Activated naive CD8-positive, alpha-beta T cell treated with anti-CD3 and anti-CD28 coated beads, Interleukin-2, amount 50 U/mL, for 24 hours (primary cell): Measurements from ENCODE around the gene RNF113B.

Experiments
- ATAC-seq: fragments of 150-1000 bp; cut with Tn5 transposase; one replicate; pipeline ENCODE4 v1.10.0; 2021
- DNase-seq: peaks from one replicate; pipeline ENCODE4 v3.0.0; 2021
- H3K27ac Mint-ChIP-seq: one replicate; pipeline ENCODE4 v1.8.0; 2021; ENCODE audit warnings: mild to moderate bottlenecking, mixed read lengths
- H3K27me3 Mint-ChIP-seq: one replicate; pipeline ENCODE4 v1.8.0; 2021; ENCODE audit warnings: mixed read lengths
- H3K36me3 Mint-ChIP-seq: one replicate; pipeline ENCODE4 v1.8.0; 2021; ENCODE audit warnings: low read depth, mixed read lengths
- H3K4me1 Mint-ChIP-seq: one replicate; pipeline ENCODE4 v1.8.0; 2021; ENCODE audit warnings: mixed read lengths
- H3K4me3 Mint-ChIP-seq: one replicate; pipeline ENCODE4 v1.8.0; 2021; ENCODE audit warnings: mild to moderate bottlenecking, moderate library complexity, mixed read lengths
- H3K9me3 Mint-ChIP-seq: one replicate; pipeline ENCODE4 v1.8.0; 2021; ENCODE audit warnings: mixed read lengths

RNF113B gene

GRCh38 chr13:98173431-98174152 lies 3.5 kb downstream of the RNF113B start:
- Mint-ChIP-seq H3K27ac (no peak overlapping the region), H3K36me3 (no peaks in the 10 kb centered on the region), H3K9me3 (no peaks in the 10 kb centered on the region), H3K4me3 (no peak overlapping the region), H3K27me3 (peaks cover 11% of the 10 kb centered on the region), H3K4me1 (no peaks in the 10 kb centered on the region)
- ATAC-seq = no peak
- DNase-seq = no peak

- Mint-ChIP-seq H3K27me3 (peaks cover 16% of the 10 kb centered on the region), H3K4me1 (no peaks in the 10 kb centered on the region), H3K27ac (no peak overlapping the region), H3K4me3 (no peak overlapping the region), H3K36me3 (no peaks in the 10 kb centered on the region), H3K9me3 (no peaks in the 10 kb centered on the region)
- no peak for DNase-seq
- ATAC-seq = no peak
Measured at GRCh38 chr13:98172590-98173422, 4.3 kb downstream of the RNF113B start.

- H3K27me3 Mint-ChIP-seq = peaks cover 16% of the 10 kb centered on the region
- no peak overlapping the region for H3K4me3 Mint-ChIP-seq
- no peaks in the 10 kb centered on the region for H3K36me3 Mint-ChIP-seq
- no peak for ATAC-seq
- no peaks in the 10 kb centered on the region for H3K9me3 Mint-ChIP-seq
- no peak overlapping the region for H3K27ac Mint-ChIP-seq
- DNase-seq = no peak
- no peaks in the 10 kb centered on the region for H3K4me1 Mint-ChIP-seq
Measured at GRCh38 chr13:98171900-98172589, 5.0 kb downstream of the RNF113B start.

- DNase-seq (no peak), ATAC-seq (no peak)
- Mint-ChIP-seq H3K27ac (no peak overlapping the region), H3K9me3 (no peaks in the 10 kb centered on the region), H3K4me3 (no peak overlapping the region), H3K27me3 (peaks cover 12% of the 10 kb centered on the region), H3K36me3 (no peaks in the 10 kb centered on the region), H3K4me1 (no peaks in the 10 kb centered on the region)
Measured at GRCh38 chr13:98169331-98169730, 7.7 kb downstream of the RNF113B start.

- Mint-ChIP-seq H3K36me3 (no peaks in the 10 kb centered on the region), H3K9me3 (no peaks in the 10 kb centered on the region), H3K4me3 (no peak overlapping the region), H3K27me3 (peaks cover 4% of the 10 kb centered on the region), H3K27ac (no peak overlapping the region), H3K4me1 (no peaks in the 10 kb centered on the region)
- DNase-seq (no peak), ATAC-seq (no peak)
Measured at GRCh38 chr13:98162935-98163334, 14.1 kb downstream of the RNF113B start.

GRCh38 chr13:98158172-98158899 lies 18.7 kb downstream of the RNF113B start:
- Mint-ChIP-seq H3K27ac (no peak overlapping the region), H3K4me1 (no peaks in the 10 kb centered on the region), H3K4me3 (no peak overlapping the region), H3K9me3 (no peaks in the 10 kb centered on the region), H3K27me3 (peaks cover 13% of the 10 kb centered on the region), H3K36me3 (no peaks in the 10 kb centered on the region)
- ATAC-seq = no peak
- DNase-seq = no peak

- Mint-ChIP-seq H3K4me3 (no peak overlapping the region), H3K4me1 (no peaks in the 10 kb centered on the region), H3K27ac (no peak overlapping the region), H3K9me3 (no peaks in the 10 kb centered on the region), H3K36me3 (no peaks in the 10 kb centered on the region), H3K27me3 (peaks cover 15% of the 10 kb centered on the region)
- DNase-seq (no peak), ATAC-seq (no peak)
Measured at GRCh38 chr13:98157609-98158008, 19.5 kb downstream of the RNF113B start.

GRCh38 chr13:98157188-98157587 lies 19.9 kb downstream of the RNF113B start:
- Mint-ChIP-seq H3K4me3 (no peak overlapping the region), H3K9me3 (no peaks in the 10 kb centered on the region), H3K36me3 (no peaks in the 10 kb centered on the region), H3K27me3 (peaks cover 15% of the 10 kb centered on the region), H3K4me1 (no peaks in the 10 kb centered on the region), H3K27ac (no peak overlapping the region)
- DNase-seq = no peak
- ATAC-seq = no peak

GRCh38 chr13:98156259-98156658 lies 20.8 kb downstream of the RNF113B start:
- ATAC-seq (no peak), DNase-seq (no peak)
- Mint-ChIP-seq H3K4me1 (no peaks in the 10 kb centered on the region), H3K27ac (no peak overlapping the region), H3K27me3 (peaks cover 18% of the 10 kb centered on the region), H3K9me3 (no peaks in the 10 kb centered on the region), H3K36me3 (no peaks in the 10 kb centered on the region), H3K4me3 (no peak overlapping the region)

- Mint-ChIP-seq H3K4me1 (no peaks in the 10 kb centered on the region), H3K4me3 (no peak overlapping the region), H3K36me3 (no peaks in the 10 kb centered on the region), H3K27me3 (peaks cover 21% of the 10 kb centered on the region), H3K27ac (no peak overlapping the region), H3K9me3 (no peaks in the 10 kb centered on the region)
- no peak for DNase-seq
- no peak for ATAC-seq
Measured at GRCh38 chr13:98155475-98156109, 21.5 kb downstream of the RNF113B start.

- no peak overlapping the region for H3K4me3 Mint-ChIP-seq
- H3K27ac Mint-ChIP-seq = no peak overlapping the region
- H3K36me3 Mint-ChIP-seq = no peaks in the 10 kb centered on the region
- no peaks in the 10 kb centered on the region for H3K4me1 Mint-ChIP-seq
- ATAC-seq = no peak
- H3K9me3 Mint-ChIP-seq = no peaks in the 10 kb centered on the region
- DNase-seq = no peak
- H3K27me3 Mint-ChIP-seq = peaks cover 33% of the 10 kb centered on the region
Measured at GRCh38 chr13:98150832-98151479, 26.1 kb downstream of the RNF113B start.

GRCh38 chr13:98147521-98147920 lies 29.5 kb downstream of the RNF113B start:
- Mint-ChIP-seq H3K36me3 (no peaks in the 10 kb centered on the region), H3K27me3 (peaks cover 50% of the 10 kb centered on the region), H3K27ac (no peak overlapping the region), H3K4me3 (no peak overlapping the region), H3K4me1 (peaks cover 4% of the 10 kb centered on the region), H3K9me3 (no peaks in the 10 kb centered on the region)
- DNase-seq (no peak), ATAC-seq (no peak)

- no peak for DNase-seq
- peaks cover 57% of the 10 kb centered on the region for H3K27me3 Mint-ChIP-seq
- H3K27ac Mint-ChIP-seq = no peak overlapping the region
- H3K4me3 Mint-ChIP-seq = no peak overlapping the region
- no peaks in the 10 kb centered on the region for H3K36me3 Mint-ChIP-seq
- no peaks in the 10 kb centered on the region for H3K9me3 Mint-ChIP-seq
- no peak for ATAC-seq
- peaks cover 11% of the 10 kb centered on the region for H3K4me1 Mint-ChIP-seq
Measured at GRCh38 chr13:98144801-98145350, 32.2 kb downstream of the RNF113B start.
